GM12878 (cell line): ENCODE results near the gene FJX1.

Experiments
- CTCF ChIP-seq, 3 experiments: IDR thresholded peaks in 2 of 3; conservative IDR thresholded peaks in 1 of 3; 2 replicates each; pipeline ENCODE4 v1.5.1; 2011; ENCODE audit warnings: low read depth in 3 of 3, low read length in 3 of 3, mild to moderate bottlenecking in 3 of 3, control low read depth in 2 of 3, moderate library complexity in 2 of 3, inconsistent platforms in 1 of 3, mixed read lengths in 1 of 3; ENCODE audit not compliant: control insufficient read depth in 2 of 3, insufficient read depth in 1 of 3; ENCODE audit errors: extremely low read depth in 1 of 3
- EED ChIP-seq: sonication (generic); IDR thresholded peaks from 2 replicates; pipeline ENCODE4 v1.6.1; 2016; ENCODE audit warnings: antibody characterized with exemption, low read depth
- GABPA ChIP-seq: IDR thresholded peaks from 2 replicates; pipeline ENCODE4 v1.6.1; 2014; ENCODE audit warnings: antibody characterized with exemption, low read depth, mild to moderate bottlenecking, inconsistent platforms
- MTA2 ChIP-seq: fragments of 450-650 bp; IDR thresholded peaks from 2 replicates; pipeline ENCODE4 v1.6.1; 2016; ENCODE audit warnings: low read depth, mild to moderate bottlenecking, moderate library complexity
- POLR2A ChIP-seq: IDR thresholded peaks from 2 replicates; pipeline ENCODE4 v1.6.1; 2011; ENCODE audit warnings: low read depth, mild to moderate bottlenecking, low read length
- TCF7 ChIP-seq: IDR thresholded peaks from 2 replicates; pipeline ENCODE4 v1.6.1; 2014; ENCODE audit warnings: antibody characterized with exemption, borderline replicate concordance
- ZNF24 ChIP-seq: fragments of 450-650 bp; IDR thresholded peaks from 2 replicates; pipeline ENCODE4 v1.6.1; 2017; ENCODE audit warnings: antibody characterized with exemption, mild to moderate bottlenecking
- TF ChIP-seq, protein P1 (sequence below): IDR thresholded peaks from 2 replicates; pipeline ENCODE4 v1.6.1; 2011; ENCODE audit warnings: mild to moderate bottlenecking, low read depth, low read length, moderate library complexity; ENCODE audit not compliant: insufficient replicate concordance

GRCh38 chr11:35621620-35622019, 3.4 kb downstream of the FJX1 start:
- no peak for TF ChIP-seq ZNF24
- no peak for TF ChIP-seq MTA2
- TF ChIP-seq POLR2A, result no peak
- no peak for TF ChIP-seq CTCF (IDR thresholded peaks at IDR 0.05 in 2 of 3, conservative IDR thresholded peaks at IDR 0.05 in 1 of 3; ENCODE audit: control insufficient read depth in 2 of 3, extremely low read depth in 1 of 3, insufficient read depth in 1 of 3, low read depth in 3 of 3, low read length in 3 of 3)
- TF ChIP-seq GABPA, result no peak
- TF ChIP-seq EED, result no peak
- no peak for TF ChIP-seq TCF7
- TF ChIP-seq, protein P1, sequence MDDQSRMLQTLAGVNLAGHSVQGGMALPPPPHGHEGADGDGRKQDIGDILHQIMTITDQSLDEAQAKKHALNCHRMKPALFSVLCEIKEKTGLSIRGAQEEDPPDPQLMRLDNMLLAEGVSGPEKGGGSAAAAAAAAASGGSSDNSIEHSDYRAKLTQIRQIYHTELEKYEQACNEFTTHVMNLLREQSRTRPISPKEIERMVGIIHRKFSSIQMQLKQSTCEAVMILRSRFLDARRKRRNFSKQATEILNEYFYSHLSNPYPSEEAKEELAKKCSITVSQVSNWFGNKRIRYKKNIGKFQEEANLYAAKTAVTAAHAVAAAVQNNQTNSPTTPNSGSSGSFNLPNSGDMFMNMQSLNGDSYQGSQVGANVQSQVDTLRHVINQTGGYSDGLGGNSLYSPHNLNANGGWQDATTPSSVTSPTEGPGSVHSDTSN, result no peak
